Testis (tissue), 3 donors: ENCODE data around the gene TXNRD1. TPM values are rescaled to one million over a fixed set of nuclear protein-coding genes. Genes with fewer than 3 reads are reported as not detected.
"Not testable (repeated sequence)": the region's sequence is repeated elsewhere in the genome, so short reads cannot be mapped to it uniquely, and the experiment has no call there.

ENCODE experiments used
- DNase-seq: peaks from one replicate; pipeline ENCODE4 v3.0.0-alpha.2; 2019
- H3K27ac ChIP-seq, 2 donors: fragments of 200-600 bp; sonication (generic); one replicate each; pipeline ENCODE4 v1.5.1; 2019
- H3K27me3 ChIP-seq: fragments of 200-600 bp; sonication (generic); one replicate; pipeline ENCODE4 v1.5.1; 2019
- H3K36me3 ChIP-seq: fragments of 200-600 bp; sonication (generic); one replicate; pipeline ENCODE4 v1.5.1; 2017; ENCODE audit warnings: low read depth; ENCODE audit errors: missing control alignments
- H3K4me1 ChIP-seq: fragments of 200-600 bp; sonication (generic); one replicate; pipeline ENCODE4 v1.5.1; 2019
- H3K4me3 ChIP-seq, 2 donors: fragments of 200-600 bp; sonication (generic); one replicate each; pipeline ENCODE4 v1.5.1; 2017 to 2019
- H3K9me3 ChIP-seq: fragments of 200-600 bp; sonication (generic); one replicate; pipeline ENCODE4 v1.5.1; 2017
- POLR2A ChIP-seq: fragments of 450-650 bp; IDR thresholded peaks from one replicate; pipeline ENCODE4 v1.6.1; 2017; ENCODE audit warnings: antibody characterized with exemption, mild to moderate bottlenecking, moderate library complexity
- WGBS, 2 donors: methylation state at CpG; one replicate each; pipeline ENCODE4 v1.1.5; 2018; 5-methylcytosine and 5-hydroxymethylcytosine counted together
- intact Hi-C: fragments of 100-400 bp; cut with DNase I; formaldehyde crosslinking; loops from one replicate; pipeline ENCODE4 v1.15.1; 2023; ENCODE audit warnings: low total_unique reads
- polyA plus RNA-seq: library from polyadenylated mRNA; stranded (reverse); fragments of 350-450 nt; fragmentation: Illumina TruSeq; extraction: RNeasy Lipid Tissue Mini Kit (QIAGEN cat#74804); gene quantifications from one replicate; pipeline ENCODE4 v1.2.3, GENCODE V29; 2014; ENCODE audit warnings: low read depth, low replicate concordance; ENCODE audit not compliant: insufficient read depth
- total RNA-seq, 2 donors: library from RNA; depleted of rRNA; stranded (reverse); fragments of >200 nt; gene quantifications; one replicate each; pipeline ENCODE4 v1.2.3, GENCODE V29; 2016
- TF ChIP-seq, protein P1 (sequence below), 3 experiments: fragments of 450-650 bp in 2 of 3; fragments of 200-600 bp in 1 of 3; sonication (generic) in 1 of 3; IDR thresholded peaks; one replicate each; pipeline ENCODE4 v1.5.1; 2016 to 2019; ENCODE audit warnings: antibody characterized with exemption in 3 of 3, mild to moderate bottlenecking in 2 of 3, moderate library complexity in 1 of 3

Gene TXNRD1
- total and polyA plus RNA-seq, 3 donors from 2014 or later, result 67.8 to 110 (median 96.2) TPM

DNA sequence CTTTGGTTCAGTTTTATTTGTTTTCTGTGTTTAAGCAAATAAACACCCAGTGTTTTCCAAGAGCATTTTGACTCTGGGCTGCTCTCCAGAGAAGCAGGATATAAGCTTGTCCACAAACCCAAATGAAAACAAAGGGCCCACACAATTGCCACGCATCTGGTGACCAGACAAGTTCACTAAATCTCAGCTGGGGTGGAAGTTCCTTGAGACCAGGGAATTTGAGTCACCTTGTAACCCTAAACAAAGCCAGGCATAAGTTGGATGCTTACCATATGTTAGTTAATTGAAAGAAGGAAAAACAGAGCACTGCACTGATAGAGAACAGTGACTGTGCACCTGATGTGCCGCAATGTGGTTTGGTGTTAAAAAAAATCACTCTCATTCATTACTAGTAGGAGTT is 1.6 kb upstream of the TXNRD1 start:
- H3K27ac ChIP-seq, result no peak overlapping the region
- DNase-seq, result no peak
- H3K36me3 ChIP-seq, result no peaks in the 10 kb centered on the region
- H3K4me1 ChIP-seq, result peaks cover 14% of the 10 kb centered on the region
- TF ChIP-seq, protein P1, sequence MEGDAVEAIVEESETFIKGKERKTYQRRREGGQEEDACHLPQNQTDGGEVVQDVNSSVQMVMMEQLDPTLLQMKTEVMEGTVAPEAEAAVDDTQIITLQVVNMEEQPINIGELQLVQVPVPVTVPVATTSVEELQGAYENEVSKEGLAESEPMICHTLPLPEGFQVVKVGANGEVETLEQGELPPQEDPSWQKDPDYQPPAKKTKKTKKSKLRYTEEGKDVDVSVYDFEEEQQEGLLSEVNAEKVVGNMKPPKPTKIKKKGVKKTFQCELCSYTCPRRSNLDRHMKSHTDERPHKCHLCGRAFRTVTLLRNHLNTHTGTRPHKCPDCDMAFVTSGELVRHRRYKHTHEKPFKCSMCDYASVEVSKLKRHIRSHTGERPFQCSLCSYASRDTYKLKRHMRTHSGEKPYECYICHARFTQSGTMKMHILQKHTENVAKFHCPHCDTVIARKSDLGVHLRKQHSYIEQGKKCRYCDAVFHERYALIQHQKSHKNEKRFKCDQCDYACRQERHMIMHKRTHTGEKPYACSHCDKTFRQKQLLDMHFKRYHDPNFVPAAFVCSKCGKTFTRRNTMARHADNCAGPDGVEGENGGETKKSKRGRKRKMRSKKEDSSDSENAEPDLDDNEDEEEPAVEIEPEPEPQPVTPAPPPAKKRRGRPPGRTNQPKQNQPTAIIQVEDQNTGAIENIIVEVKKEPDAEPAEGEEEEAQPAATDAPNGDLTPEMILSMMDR (IDR thresholded peaks at IDR 0.05), result no peak
- TF ChIP-seq POLR2A, result no peak
- WGBS, 2 donors, result 57 to 76% methylated on average over 2 of the region's 2 CpGs
- no peaks in the 10 kb centered on the region for H3K27me3 ChIP-seq
- intact Hi-C loops, result no loop called here
- H3K4me3 ChIP-seq, result no peak overlapping the region
- no peaks in the 10 kb centered on the region for H3K9me3 ChIP-seq

DNA sequence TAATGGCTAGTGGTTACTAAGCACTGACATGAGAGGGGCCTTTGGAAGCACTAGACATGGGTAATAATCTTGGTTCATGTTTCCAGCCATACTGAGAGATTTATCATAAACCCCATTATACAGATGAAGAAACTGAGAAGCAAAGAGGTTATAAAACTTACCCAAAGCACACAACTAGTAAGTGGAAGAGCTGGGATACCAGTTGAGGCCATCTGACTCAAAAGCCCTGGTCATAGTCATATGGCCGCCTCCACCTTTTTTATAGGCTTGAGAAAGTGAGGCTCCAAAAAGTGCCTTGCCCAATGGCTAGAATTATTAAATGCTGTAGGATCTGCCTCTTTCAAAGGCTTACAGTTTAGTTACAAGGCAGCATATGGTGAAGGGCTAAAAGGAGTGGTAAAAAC is 944 bp downstream of the TXNRD1 start:
- Histone ChIP-seq H3K4me3 (peak overlapping the region; percentile 80 to 90), H3K9me3 (no peaks in the 10 kb centered on the region), H3K36me3 (no peaks in the 10 kb centered on the region), H3K27me3 (no peaks in the 10 kb centered on the region), H3K27ac (peak overlapping the region; percentile 96 to 97), H3K4me1 (peaks cover 31% of the 10 kb centered on the region)
- no peak for DNase-seq
- 68 to 76% methylated on average over 1 of the region's 1 CpG for WGBS, 2 donors
- intact Hi-C loops, result no loop called here
- no peak for TF ChIP-seq POLR2A
- TF ChIP-seq, protein P1 (IDR thresholded peaks at IDR 0.05), result no peak

DNA sequence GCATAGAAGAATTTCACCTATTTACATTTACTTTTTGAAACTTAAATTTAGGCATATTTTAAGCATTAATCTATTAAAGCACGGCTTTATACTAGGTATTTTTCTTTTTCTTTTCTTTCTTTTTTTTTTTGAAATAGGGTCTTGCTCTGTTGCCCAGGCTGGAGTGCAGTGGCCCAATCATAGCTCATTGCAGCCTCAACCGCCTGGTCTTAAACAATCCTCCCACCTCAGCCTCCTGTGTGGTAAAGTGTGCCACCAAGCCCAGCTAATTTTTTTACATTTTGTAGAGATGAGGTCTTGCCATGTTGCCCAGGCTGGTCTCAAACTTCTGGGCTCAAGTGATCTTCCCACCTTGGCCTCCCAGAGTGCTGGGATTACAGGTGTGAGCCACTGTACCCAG is 2.9 kb downstream of the TXNRD1 start:
- Histone ChIP-seq H3K4me1 (peaks cover 31% of the 10 kb centered on the region), H3K27ac (peak overlapping the region; percentile 83 to 97)
- H3K9me3 ChIP-seq, DNase-seq, H3K4me3 ChIP-seq, H3K36me3 ChIP-seq, intact Hi-C loops, H3K27me3 ChIP-seq: not testable (repeated sequence)
- WGBS, 2 donors, result 93 to 98% methylated on average over 2 of the region's 2 CpGs

DNA sequence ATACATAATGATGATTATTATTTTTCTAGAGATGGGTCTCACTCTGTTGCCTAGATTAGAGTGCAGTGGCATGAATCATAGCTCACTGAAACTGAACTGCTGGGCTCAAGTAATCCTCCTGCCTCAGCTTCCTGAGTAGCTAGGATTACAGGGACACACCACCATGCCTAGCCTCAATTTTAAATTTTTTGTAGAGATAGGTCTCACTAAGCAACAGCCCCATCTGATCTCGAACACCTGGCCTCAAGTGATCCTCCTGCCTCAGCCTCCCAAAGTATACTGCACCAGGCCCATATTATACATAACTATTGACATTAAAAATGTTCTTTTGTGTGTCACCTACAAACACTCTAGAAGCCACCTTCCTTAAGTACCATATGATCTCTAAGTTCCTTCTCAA is 3.4 kb downstream of the TXNRD1 start:
- no peak for TF ChIP-seq POLR2A
- TF ChIP-seq, protein P1 (IDR thresholded peaks at IDR 0.05), result no peak
- H3K4me1 ChIP-seq, result peaks cover 31% of the 10 kb centered on the region
- WGBS, 2 donors, result 86 to 100% methylated on average over 1 of the region's 1 CpG
- no peaks in the 10 kb centered on the region for H3K9me3 ChIP-seq
- intact Hi-C loops, result no loop called here
- peak overlapping the region; percentile 83 to 97 for H3K27ac ChIP-seq
- no peak overlapping the region for H3K4me3 ChIP-seq
- H3K27me3 ChIP-seq, result no peaks in the 10 kb centered on the region
- no peaks in the 10 kb centered on the region for H3K36me3 ChIP-seq
- no peak for DNase-seq

DNA sequence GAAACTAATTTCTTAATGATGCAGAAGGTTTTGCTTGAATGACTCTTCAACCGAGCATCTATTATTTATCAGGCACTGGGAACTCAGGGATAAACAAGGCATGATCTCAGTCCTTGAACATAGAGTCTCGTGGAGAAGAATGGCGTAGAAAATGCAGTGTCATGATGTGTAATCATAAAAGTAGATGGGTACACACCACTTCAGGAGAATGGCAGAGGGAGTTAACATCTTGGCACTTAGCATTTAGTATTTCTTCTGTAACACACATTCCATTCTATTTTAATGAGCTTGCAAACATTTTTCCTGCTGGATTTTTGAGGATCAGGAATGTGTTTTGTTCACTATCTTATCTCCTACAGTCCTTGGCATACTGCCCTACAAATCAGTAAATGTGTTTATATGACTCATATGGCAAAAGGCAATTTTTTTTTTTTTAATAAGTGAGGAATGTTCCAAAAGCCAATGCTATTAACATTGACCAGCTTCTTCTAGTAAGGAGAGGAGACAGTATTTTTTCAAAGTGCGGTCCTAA is 3.8 kb downstream of the TXNRD1 start:
- H3K27ac ChIP-seq, result peak overlapping the region; percentile 83 to 97
- H3K9me3 ChIP-seq, result no peaks in the 10 kb centered on the region
- peaks cover 31% of the 10 kb centered on the region for H3K4me1 ChIP-seq
- H3K4me3 ChIP-seq, result no peak overlapping the region
- TF ChIP-seq, protein P1 (IDR thresholded peaks at IDR 0.05), result no peak
- TF ChIP-seq POLR2A, result no peak
- intact Hi-C loops, result no loop called here
- H3K27me3 ChIP-seq, result no peaks in the 10 kb centered on the region
- WGBS, 2 donors, result 31 to 38% methylated on average over 4 of the region's 4 CpGs
- H3K36me3 ChIP-seq, result no peaks in the 10 kb centered on the region
- peak; percentile 52 for DNase-seq
